Right lobe of liver (tissue), 6 donors: ENCODE results near the gene SLC24A1. TPM values are rescaled to one million over a fixed set of nuclear protein-coding genes. Genes with fewer than 3 reads are reported as not detected.

ENCODE experiments used
- ATAC-seq, 4 donors: fragments of 200-7000 bp; cut with Tn5 transposase; one replicate each; pipeline ENCODE4 v1.9.1; 2020; ENCODE audit warnings: mild to moderate bottlenecking in 4 of 4, moderate library complexity in 4 of 4
- DNase-seq, 3 donors: peaks; one replicate each; pipeline ENCODE4 v3.0.0-alpha.2; 2020
- H3K27ac ChIP-seq, 3 donors: fragments of 200-600 bp; one replicate each; pipeline ENCODE4 v1.8.0; 2022
- H3K27me3 ChIP-seq, 2 donors: fragments of 200-600 bp; one replicate each; pipeline ENCODE4 v1.8.0; 2022
- H3K36me3 ChIP-seq, 4 donors: fragments of 200-600 bp; sonication (generic) in 1 of 4; one replicate each; pipeline versions ENCODE4 v1.5.1 to v1.8.0; 2017 to 2022; ENCODE audit warnings: control low read depth in 1 of 4
- H3K4me1 ChIP-seq, 4 donors: fragments of 200-600 bp; sonication (generic) in 1 of 4; one replicate each; pipeline versions ENCODE4 v1.5.1 to v1.8.0; 2017 to 2022; ENCODE audit warnings: control low read depth in 1 of 4
- H3K4me3 ChIP-seq, 3 donors: fragments of 200-600 bp; one replicate each; pipeline ENCODE4 v1.8.0; 2022
- H3K9me3 ChIP-seq, 4 donors: fragments of 200-600 bp; sonication (generic) in 1 of 4; one replicate each; pipeline versions ENCODE4 v1.5.1 to v1.8.0; 2017 to 2022; ENCODE audit warnings: control low read depth in 1 of 4
- CTCF ChIP-seq, 4 donors: fragments of 200-600 bp in 3 of 4; fragments of 450-650 bp in 1 of 4; IDR thresholded peaks; one replicate each; pipeline versions ENCODE4 v1.5.1 to v1.8.0; 2016 to 2022; ENCODE audit warnings: antibody characterized with exemption in 4 of 4, mild to moderate bottlenecking in 2 of 4
- POLR2A ChIP-seq: fragments of 450-650 bp; IDR thresholded peaks from one replicate; pipeline ENCODE4 v1.6.1; 2017; ENCODE audit warnings: antibody characterized with exemption, mild to moderate bottlenecking
- WGBS: methylation state at CpG from one replicate; pipeline ENCODE4 v1.1.6; 2018; ENCODE audit warnings: low coverage, low lambda C conversion rate; ENCODE audit not compliant: insufficient coverage; ENCODE audit errors: missing lambda C conversion rate; 5-methylcytosine and 5-hydroxymethylcytosine counted together
- intact Hi-C, 2 donors: fragments of 100-400 bp; cut with DNase I; formaldehyde crosslinking; loops; one replicate each; pipeline versions ENCODE4 v1.11.2 to v1.14.1; 2022
- small RNA-seq, 2 experiments: library from RNA; depleted of rRNA; stranded (forward); fragments of <200 nt; gene quantifications; one replicate each; pipeline ENCODE3, GENCODE V24; 2016
- total RNA-seq, 6 experiments: library from RNA; depleted of rRNA in 2 of 6; stranded (reverse); fragments of >200 nt in 2 of 6; fragmentation: NEBNext Ultra II Directional in 3 of 6; extraction: Animal tissue kit (Norgen Biotek cat#: 25700) in 3 of 6; gene quantifications; one replicate each; pipeline versions ENCODE4 v1.1.0 to v1.2.4, GENCODE V29; 2016 to 2023
- donor health status: DM: no; HTN: yes; CAD: no.
- donor health status: DM: no; HTN: no; CAD: no.
- donor health status: DM: no; HTN: no; CAD: no.
- donor health status: DM: no; HTN: yes; CAD: no.
- donor health status: DM: no; HTN: yes; CAD: no.

SLC24A1 gene
- total RNA-seq, 6 experiments from 2014 or later: 1.7 to 5.0 (median 4.8) TPM

- intact Hi-C loops: no loop called here
- Histone ChIP-seq H3K9me3 (no peaks in the 10 kb centered on the region), H3K27me3 (no peaks in the 10 kb centered on the region), H3K4me1 (no peaks in the 10 kb centered on the region), H3K4me3 (no peak overlapping the region), H3K36me3 (peaks cover 4 to 37% (median 17%) of the 10 kb centered on the region in 4 donors), H3K27ac (no peak overlapping the region)
- TF ChIP-seq POLR2A (no peak), CTCF (IDR thresholded peaks at IDR 0.05) (no peak)
- 90% methylated on average over 2 of the region's 2 CpGs for whole genome bisulfite sequencing
- no peak for DNase-seq
- no peak for ATAC-seq
These were observed 73.3 kb downstream of the SLC24A1 start for GRCh38 chr15:65695081-65695480.

Small RNAs within 50 kb of the gene (small RNA-seq; reads per million reads assigned to genes)
- gene SNORD13E: 0 reads per million in 2 experiments

Other genes with a start within 250 kb of the SLC24A1 start
- not detected for gene IGDCC3, start 243.9 kb upstream of the SLC24A1 start, total RNA-seq
- gene IGDCC4, start 199.0 kb upstream of the SLC24A1 start, total RNA-seq: under 1 TPM in 1 of 6 experiments, not detected in 5; 0.02 TPM
- gene DPP8, start 104.2 kb upstream of the SLC24A1 start, total RNA-seq: 10 to 100 TPM in 3 of 6 experiments, 1 to 10 TPM in 3; 7.6 to 12.3 (median 10.3) TPM
- 10 to 100 TPM; 48.7 to 73.9 (median 61.7) TPM for gene HACD3, start 91.5 kb upstream of the SLC24A1 start, total RNA-seq
- 10 to 100 TPM; 15.3 to 19.8 (median 17.4) TPM for gene INTS14, start 10.8 kb upstream of the SLC24A1 start, total RNA-seq
- gene DENND4A, start 170.4 kb downstream of the SLC24A1 start, total RNA-seq: 10 to 100 TPM; 12.7 to 32.4 (median 21.5) TPM
- gene RAB11A, start 247.6 kb downstream of the SLC24A1 start, total RNA-seq: 100 to 1,000 TPM in 1 of 6 experiments, 10 to 100 TPM in 5; 50.3 to 110 (median 81.6) TPM